ENCODE results near the gene FFAR1.

DNA sequence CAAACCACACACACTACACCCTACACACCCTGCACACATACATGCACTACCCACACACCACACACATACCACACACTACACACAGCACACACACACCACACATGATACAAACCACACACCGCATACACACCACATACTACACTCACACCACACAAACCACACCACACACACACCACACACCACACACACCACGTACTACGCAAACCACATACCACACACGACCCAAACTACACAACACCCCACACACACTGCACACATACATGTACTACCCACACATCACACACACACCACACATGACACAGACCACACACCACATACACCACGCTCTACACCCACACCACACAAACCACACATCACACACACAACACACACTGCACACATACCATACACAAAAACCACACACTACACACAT lies 49.1 kb upstream of the FFAR1 start:
- TF ChIP-seq POLR2A (IDR thresholded peaks at IDR 0.05; ENCODE audit: low read depth, low read length) (no peak), POLR2AphosphoS5 (IDR thresholded peaks at IDR 0.05; ENCODE audit: low read depth, low read length) (no peak)

Measured in GM12892 (cell line).